Uterus (tissue), 4 donors: ENCODE results near the gene SMIM9. TPM values are rescaled to one million over a fixed set of nuclear protein-coding genes. Genes with fewer than 3 reads are reported as not detected.

ENCODE experiments used
- DNase-seq, 2 donors: peaks; one replicate each; pipeline ENCODE4 v3.0.0-alpha.2; 2019 to 2020
- H3K27ac ChIP-seq, 2 donors: fragments of 200-600 bp; sonication (generic); 1 replicate in 1 of 2; 2 replicates in 1 of 2; pipeline ENCODE4 v1.5.1; 2016 to 2018
- H3K27me3 ChIP-seq, 2 donors: fragments of 200-600 bp; sonication (generic); one replicate each; pipeline ENCODE4 v1.5.1; 2018 to 2019; ENCODE audit warnings: control low read depth in 1 of 2
- H3K36me3 ChIP-seq, 2 donors: fragments of 200-600 bp; sonication (generic); one replicate each; pipeline ENCODE4 v1.5.1; 2019; ENCODE audit warnings: control low read depth in 1 of 2
- H3K4me1 ChIP-seq, 2 donors: fragments of 200-600 bp; sonication (generic); one replicate each; pipeline ENCODE4 v1.5.1; 2018 to 2019; ENCODE audit warnings: control low read depth in 1 of 2
- H3K4me3 ChIP-seq, 2 donors: fragments of 200-600 bp; sonication (generic); 1 replicate in 1 of 2; 2 replicates in 1 of 2; pipeline ENCODE4 v1.5.1; 2018 to 2019; ENCODE audit warnings: mild to moderate bottlenecking in 1 of 2
- H3K9me3 ChIP-seq, 2 donors: fragments of 200-600 bp; sonication (generic); one replicate each; pipeline ENCODE4 v1.5.1; 2019; ENCODE audit warnings: control low read depth in 1 of 2
- CTCF ChIP-seq, 4 experiments: fragments of 200-600 bp in 2 of 4; fragments of 450-650 bp in 2 of 4; sonication (generic) in 2 of 4; IDR thresholded peaks; one replicate each; pipeline ENCODE4 v1.5.1; 2016 to 2019; ENCODE audit warnings: antibody characterized with exemption in 4 of 4, mild to moderate bottlenecking in 2 of 4, moderate library complexity in 1 of 4
- POLR2A ChIP-seq, 2 donors: fragments of 450-650 bp; IDR thresholded peaks; one replicate each; pipeline ENCODE4 v1.6.1; 2016; ENCODE audit warnings: antibody characterized with exemption in 2 of 2, mild to moderate bottlenecking in 1 of 2, moderate library complexity in 1 of 2
- intact Hi-C: fragments of 100-400 bp; cut with DNase I; formaldehyde crosslinking; loops from one replicate; pipeline ENCODE4 v1.15.1; 2023; ENCODE audit warnings: low total_unique reads
- total RNA-seq, 4 donors: library from RNA; depleted of rRNA in 3 of 4; stranded (reverse); fragments of >200 nt in 3 of 4; gene quantifications; one replicate each; pipeline versions ENCODE4 v1.1.0 to v1.2.4, GENCODE V29; 2014 to 2023
- donor health status: DM: yes; HTN: yes; CAD: no.

Gene SMIM9
- total RNA-seq, 4 donors from 2014 or later: not detected

GRCh38 chrX:154793084-154793795, 41.2 kb downstream of the SMIM9 start:
- Histone ChIP-seq H3K36me3 (no peaks in the 10 kb centered on the region), H3K27me3 (no peaks in the 10 kb centered on the region), H3K27ac (no peak overlapping the region), H3K4me1 (no peaks in the 10 kb centered on the region), H3K4me3 (no peak overlapping the region), H3K9me3 (no peaks in the 10 kb centered on the region)
- no peak for DNase-seq
- TF ChIP-seq CTCF (IDR thresholded peaks at IDR 0.05): no peak
- TF ChIP-seq POLR2A (IDR thresholded peaks at IDR 0.05): no peak
- intact Hi-C loops: no loop called here

GRCh38 chrX:154791939-154792338, 42.5 kb downstream of the SMIM9 start:
- Histone ChIP-seq H3K4me1 (no peaks in the 10 kb centered on the region), H3K36me3 (no peaks in the 10 kb centered on the region), H3K9me3 (no peaks in the 10 kb centered on the region), H3K27ac (no peak overlapping the region), H3K4me3 (no peak overlapping the region), H3K27me3 (no peaks in the 10 kb centered on the region)
- no peak for DNase-seq
- intact Hi-C loops: no loop called here
- no peak for TF ChIP-seq POLR2A (IDR thresholded peaks at IDR 0.05)
- no peak for TF ChIP-seq CTCF (IDR thresholded peaks at IDR 0.05)

GRCh38 chrX:154791467-154791866, 43.0 kb downstream of the SMIM9 start:
- Histone ChIP-seq H3K27ac (no peak overlapping the region), H3K36me3 (no peaks in the 10 kb centered on the region), H3K27me3 (no peaks in the 10 kb centered on the region), H3K9me3 (no peaks in the 10 kb centered on the region), H3K4me1 (no peaks in the 10 kb centered on the region), H3K4me3 (no peak overlapping the region)
- DNase-seq: no peak
- TF ChIP-seq POLR2A (IDR thresholded peaks at IDR 0.05) (no peak), CTCF (IDR thresholded peaks at IDR 0.05) (no peak)
- intact Hi-C loops: no loop called here

GRCh38 chrX:154785716-154786115, 48.7 kb downstream of the SMIM9 start:
- Histone ChIP-seq H3K27ac (no peak overlapping the region), H3K36me3 (no peaks in the 10 kb centered on the region), H3K27me3 (no peaks in the 10 kb centered on the region), H3K4me1 (no peaks in the 10 kb centered on the region), H3K4me3 (no peak overlapping the region), H3K9me3 (no peaks in the 10 kb centered on the region)
- TF ChIP-seq POLR2A (IDR thresholded peaks at IDR 0.05) (no peak), CTCF (IDR thresholded peaks at IDR 0.05) (no peak)
- DNase-seq: no peak
- intact Hi-C loops: no loop called here

- no peak for DNase-seq
- no peaks in the 10 kb centered on the region for H3K27me3 ChIP-seq
- intact Hi-C loops: no loop called here
- no peaks in the 10 kb centered on the region for H3K4me1 ChIP-seq
- H3K36me3 ChIP-seq: no peaks in the 10 kb centered on the region
- H3K4me3 ChIP-seq: no peak overlapping the region
- TF ChIP-seq POLR2A (IDR thresholded peaks at IDR 0.05): no peak
- no peak for TF ChIP-seq CTCF (IDR thresholded peaks at IDR 0.05)
- no peaks in the 10 kb centered on the region for H3K9me3 ChIP-seq
- H3K27ac ChIP-seq: no peak overlapping the region
Observed at GRCh38 chrX:154784149-154784995, 50.1 kb downstream of the SMIM9 start.
